GM19238 (cell line): Measurements from ENCODE around the gene SELENBP1.
A peak's percentile ranks its signal among the peaks of the same experiment; 100 is the strongest.
"Not testable (repeated sequence)": the region's sequence is repeated elsewhere in the genome, so short reads cannot be mapped to it uniquely, and the experiment has no call there.

Source experiments
- DNase-seq: peaks from one replicate; pipeline ENCODE4 v3.0.0; 2011; ENCODE audit warnings: low spot score; ENCODE audit not compliant: insufficient read length

Gene SELENBP1

DNA sequence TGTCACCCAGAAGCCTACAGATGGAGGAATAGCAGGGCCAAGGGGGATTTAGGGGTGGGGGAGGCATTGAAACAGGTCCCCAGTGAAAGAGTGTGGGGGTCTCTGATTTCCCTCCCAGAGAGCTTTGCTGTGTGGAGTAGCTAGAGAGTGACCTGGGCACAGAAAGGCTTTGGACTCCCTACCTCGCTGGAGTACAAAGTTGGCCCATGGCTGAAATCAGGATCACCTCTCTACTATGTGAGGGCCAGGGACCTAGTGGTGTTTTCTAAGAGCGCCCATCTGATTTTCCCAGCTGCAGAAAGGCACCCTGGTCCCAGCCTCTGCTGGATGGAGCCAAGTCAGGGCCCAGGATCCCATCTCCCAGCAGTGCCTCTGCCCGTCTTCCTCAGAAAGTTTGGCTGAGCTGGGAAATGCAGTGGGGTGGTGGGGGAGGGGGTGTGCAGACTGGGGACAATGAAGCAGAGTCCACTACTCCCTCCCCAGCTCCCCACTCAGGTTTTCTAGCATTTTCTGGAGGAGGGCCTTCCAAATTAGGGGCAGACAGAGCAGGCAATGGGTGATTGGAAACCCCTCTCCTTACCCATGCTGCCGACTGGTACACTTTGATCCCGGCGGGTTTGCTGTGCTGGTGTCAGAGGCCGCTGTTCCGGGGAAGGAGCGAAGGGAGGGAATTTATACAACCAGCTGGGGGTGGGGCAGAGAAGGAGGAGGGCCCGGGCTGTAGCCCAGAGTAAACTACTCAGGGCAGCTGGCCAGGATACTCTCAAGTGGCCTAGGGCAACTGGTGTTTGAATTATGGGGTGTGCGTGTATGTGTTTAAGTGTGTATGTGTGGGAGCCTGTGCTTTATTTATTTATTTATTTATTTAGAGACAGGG, at the start of gene SELENBP1:
TSS of gene SELENBP1 (minus strand) at position 648 of the 877 bp plus-strand sequence. CDS start at position 584, 64 bp downstream.
- DNase-seq: no peak

DNA sequence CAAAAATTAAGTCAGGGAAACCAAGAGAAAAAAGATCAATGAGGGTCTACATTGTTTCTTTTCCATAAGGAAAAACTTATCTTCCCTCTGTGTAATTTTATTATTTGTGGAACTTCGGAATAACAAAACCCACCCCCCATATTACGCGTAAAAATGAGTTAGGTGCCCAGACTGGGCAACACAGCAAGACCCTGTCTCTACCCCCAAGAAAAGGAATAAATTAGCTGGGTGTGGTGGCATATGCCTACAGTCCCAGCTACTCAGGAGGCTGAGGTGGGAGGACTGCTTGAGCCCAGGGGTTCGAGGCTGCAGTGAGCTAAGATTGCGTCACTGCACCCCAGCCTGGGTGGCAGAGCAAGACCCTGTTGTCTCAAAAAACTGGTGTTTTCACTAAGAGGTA, 47.3 kb upstream of the SELENBP1 start:
- DNase-seq: no peak

DNA sequence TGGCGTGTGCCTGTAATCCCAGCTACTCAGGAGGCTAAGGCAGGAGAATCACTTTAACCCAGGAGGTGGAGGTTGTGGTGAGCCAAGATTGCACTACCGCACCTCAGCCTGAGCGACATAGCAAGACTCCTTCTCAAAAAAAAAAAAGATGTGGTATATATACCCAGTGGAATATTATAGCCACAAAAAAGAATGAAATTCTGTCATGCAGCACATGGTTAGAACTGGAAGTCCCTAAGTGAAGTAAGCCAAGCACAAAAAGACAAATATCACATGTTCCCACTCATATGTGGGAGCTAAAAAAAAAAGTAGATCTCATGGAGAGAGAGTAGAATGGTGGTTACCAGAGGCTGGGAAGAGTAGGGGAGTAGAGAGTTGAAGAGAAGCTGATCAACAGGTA, 45.6 kb upstream of the SELENBP1 start:
- no peak for DNase-seq

DNA sequence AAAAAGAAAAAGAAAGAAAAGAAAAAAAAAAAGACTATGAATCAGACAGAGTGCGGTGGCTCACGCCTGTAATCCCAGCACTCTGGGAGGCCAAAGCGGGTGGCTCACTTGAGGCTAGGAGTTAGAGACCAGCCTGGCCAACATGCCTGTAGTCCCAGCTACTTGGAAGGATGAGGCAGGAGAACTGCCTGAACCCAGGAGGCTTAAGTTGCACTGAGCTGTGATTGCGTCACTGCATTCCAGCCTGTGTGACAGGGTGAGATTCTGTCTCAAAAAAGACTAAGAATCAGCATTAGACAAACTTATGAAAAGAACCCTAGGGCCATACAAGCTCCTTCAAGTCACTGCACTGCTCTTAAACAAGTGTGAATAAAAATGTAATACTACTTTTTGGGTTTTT, 43.7 kb upstream of the SELENBP1 start:
- no peak for DNase-seq

DNA sequence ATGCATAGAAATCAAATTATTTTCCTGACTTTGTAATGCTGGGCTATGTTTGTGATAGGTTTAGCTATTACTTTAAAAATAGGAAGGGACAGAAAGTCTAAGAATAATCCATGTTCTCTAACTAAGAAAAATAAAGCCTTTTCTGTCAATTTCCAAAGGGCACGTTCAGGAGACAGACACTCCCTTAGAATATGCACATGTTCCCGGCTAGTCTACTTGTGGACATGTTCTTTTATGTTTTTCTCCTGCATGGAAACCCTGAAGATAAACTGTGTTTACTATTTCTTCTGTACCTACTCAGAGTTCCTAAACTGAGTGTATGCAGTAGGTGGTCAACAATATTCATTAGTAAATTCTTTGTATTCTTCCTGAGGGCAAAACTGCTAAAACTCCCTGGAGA, 39.4 kb upstream of the SELENBP1 start:
- no peak for DNase-seq

DNA sequence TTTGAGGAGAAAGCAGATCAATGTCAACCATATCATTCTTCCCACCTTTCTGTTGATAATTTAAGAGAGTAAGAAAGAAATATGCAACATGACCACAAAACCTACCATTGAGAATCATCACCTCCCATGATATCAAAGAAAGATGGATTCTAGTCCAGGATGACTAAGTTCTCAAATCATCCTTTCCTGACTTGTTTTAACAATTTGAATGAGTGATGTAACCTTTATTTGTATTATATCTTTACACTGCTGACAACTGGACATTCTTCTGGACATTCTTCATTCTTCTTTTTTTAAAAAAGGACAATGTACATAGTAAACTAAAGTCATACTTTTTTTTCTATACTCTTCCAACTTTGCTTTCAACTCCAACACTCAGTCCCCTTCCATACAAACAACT, 36.4 kb upstream of the SELENBP1 start:
- no peak for DNase-seq

DNA sequence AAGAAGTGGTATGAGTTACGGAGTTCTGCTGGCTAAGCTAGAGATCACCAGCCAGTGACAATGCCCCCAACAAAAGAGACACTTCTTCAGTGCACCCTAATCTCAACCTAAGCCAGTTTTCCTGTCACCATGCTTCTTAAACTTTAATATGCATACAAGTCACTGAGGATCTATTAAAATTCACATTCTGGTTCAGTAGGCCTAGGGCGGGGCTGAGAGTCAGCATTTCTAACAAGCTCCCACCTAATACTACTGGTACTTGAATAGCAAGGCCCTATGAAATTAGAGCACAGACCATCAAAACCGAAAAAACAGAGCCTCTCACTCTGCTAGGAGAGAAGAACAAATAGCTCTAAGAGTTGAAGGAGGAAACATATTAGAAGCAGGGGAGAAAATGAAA, 34.8 kb upstream of the SELENBP1 start:
- no peak for DNase-seq

DNA sequence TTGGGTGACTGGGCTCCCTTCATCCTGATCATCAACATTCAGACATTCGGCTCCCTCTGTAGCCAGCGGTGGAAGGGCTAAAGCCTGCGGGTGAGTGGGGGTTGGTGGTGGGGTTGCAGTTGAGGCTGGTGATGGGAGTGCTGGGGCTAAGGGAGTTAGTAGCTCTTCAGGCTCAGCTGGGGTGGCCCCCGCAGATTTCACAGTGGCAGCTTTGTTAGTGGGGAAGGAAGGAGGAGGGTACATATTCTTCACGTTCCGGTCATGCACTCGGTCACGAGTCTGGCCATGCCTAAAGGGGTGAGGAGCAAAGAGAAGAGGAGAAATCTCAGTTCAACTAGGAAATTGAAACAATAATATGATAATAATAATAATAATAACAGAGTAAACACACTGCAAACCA, 33.7 kb upstream of the SELENBP1 start:
- DNase-seq: no peak

DNA sequence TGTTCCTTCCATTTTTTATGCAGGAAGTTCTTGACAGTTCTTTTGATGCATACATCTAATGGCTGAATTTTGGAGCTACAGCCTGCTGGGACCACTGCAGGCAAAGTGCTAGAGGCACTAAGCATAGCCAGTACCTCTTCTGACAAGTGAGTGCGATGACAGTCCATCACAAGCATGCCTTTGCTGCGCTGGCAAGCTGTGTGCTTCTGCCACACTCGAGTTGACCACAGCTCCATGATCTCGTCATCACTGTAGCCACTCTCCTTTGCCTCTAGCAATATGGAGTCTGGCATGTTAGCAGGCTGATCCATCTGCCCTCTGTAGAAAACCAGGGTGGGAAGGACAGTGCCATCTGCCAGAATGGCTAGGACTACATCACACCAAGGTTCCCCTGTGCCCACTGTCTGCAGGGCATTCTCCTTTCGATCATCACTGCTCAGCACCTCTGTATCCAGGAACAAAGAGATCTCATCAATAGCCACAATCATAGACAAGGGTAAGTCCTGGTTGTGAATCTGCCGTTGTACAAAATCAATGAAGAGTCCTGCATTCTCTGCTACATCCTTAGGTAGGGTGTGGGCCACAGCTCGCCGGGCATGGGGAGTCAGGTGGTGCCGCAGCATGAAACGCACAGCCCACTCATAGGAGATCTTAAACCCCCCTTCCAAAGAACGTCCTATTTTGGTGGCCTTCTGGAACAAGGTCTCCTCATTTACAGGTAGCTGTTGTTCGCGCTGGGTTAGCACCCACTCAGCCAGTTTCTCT, 32.9 kb upstream of the SELENBP1 start:
- no peak for DNase-seq

DNA sequence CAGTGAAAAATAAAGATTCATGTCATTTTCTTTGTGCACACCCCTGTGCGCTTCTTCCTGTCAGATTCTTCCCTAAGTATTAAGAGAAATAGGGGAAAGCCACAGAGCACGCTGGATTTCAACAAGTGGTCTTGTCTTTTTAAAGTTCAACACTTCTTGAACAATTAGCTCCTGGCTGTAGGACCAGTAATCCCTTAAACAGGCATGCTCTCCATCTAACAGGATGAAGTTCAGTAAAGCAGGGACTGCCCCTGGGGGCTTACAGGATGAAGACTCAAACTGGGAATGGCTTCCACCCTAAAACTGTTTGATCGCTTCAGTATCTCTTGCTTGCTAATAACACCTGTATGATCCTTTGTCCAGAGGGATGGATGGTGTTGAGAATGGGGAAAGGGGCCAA, 31.1 kb upstream of the SELENBP1 start:
- DNase-seq: no peak

DNA sequence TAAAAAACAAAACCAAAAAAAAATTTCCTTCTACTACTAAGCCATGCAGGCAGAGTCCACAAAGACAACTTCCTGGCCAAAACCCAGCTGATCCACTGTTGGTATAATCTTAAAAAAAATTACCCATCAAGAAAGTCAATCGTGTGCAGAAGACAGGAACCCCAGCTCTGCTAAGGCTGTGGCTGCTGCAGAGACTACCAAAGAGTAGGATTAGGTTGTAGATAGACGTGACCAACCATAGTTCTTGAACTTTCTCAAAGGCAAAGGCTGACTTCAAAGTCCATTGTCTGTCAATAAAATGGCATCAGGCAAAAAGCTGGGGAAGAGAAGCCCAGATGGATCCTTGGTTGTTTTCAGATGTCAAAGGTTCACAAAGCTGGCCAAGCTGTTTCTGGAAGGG, 30.3 kb upstream of the SELENBP1 start:
- DNase-seq: no peak

DNA sequence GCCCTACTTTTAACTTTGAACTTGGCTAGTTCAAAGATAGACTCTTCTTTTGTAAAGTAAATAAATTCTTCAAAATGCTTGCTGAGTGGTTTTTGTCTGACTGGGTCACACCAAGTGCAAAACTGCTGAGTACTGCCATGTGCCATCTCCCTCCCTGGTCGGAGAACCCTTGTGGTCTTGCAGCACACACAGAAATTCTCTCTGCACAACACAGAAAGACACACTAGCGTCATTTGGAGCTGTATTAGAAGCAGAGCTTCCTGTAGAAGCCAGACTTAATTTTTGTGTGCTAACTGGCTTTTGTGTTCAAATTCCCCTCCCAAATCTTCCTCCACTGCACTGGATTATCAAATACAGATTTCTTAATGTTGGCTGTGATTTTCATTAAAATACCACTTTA, 29.4 kb upstream of the SELENBP1 start:
- no peak for DNase-seq

DNA sequence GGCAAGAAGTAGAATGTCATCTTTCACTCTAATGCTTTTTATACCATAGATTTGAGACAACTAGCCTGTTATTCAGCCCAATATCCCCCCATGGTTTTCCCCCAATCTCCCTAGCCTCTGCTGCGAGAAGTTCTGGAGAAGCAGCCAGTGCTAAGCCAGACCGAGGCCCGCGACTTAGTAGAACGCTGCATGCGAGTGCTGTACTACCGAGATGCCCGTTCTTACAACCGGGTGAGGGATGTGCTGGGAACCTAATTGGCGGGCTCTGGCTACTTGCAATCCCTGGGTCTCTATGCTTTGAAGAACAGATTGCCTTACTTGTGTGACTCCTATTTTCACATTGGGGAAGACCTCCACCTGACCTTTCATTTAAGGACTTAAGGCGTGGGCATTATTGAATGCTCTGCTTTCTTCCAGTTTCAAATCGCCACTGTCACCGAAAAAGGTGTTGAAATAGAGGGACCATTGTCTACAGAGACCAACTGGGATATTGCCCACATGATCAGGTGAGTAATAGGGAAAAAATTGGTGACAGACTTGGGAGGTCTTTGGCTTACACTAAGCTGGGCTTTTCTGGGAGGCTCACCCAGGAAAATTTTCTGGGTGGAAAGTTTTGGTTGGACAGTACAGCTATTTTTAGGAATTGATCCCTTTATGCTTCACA, 28.8 kb upstream of the SELENBP1 start:
- no peak for DNase-seq

DNA sequence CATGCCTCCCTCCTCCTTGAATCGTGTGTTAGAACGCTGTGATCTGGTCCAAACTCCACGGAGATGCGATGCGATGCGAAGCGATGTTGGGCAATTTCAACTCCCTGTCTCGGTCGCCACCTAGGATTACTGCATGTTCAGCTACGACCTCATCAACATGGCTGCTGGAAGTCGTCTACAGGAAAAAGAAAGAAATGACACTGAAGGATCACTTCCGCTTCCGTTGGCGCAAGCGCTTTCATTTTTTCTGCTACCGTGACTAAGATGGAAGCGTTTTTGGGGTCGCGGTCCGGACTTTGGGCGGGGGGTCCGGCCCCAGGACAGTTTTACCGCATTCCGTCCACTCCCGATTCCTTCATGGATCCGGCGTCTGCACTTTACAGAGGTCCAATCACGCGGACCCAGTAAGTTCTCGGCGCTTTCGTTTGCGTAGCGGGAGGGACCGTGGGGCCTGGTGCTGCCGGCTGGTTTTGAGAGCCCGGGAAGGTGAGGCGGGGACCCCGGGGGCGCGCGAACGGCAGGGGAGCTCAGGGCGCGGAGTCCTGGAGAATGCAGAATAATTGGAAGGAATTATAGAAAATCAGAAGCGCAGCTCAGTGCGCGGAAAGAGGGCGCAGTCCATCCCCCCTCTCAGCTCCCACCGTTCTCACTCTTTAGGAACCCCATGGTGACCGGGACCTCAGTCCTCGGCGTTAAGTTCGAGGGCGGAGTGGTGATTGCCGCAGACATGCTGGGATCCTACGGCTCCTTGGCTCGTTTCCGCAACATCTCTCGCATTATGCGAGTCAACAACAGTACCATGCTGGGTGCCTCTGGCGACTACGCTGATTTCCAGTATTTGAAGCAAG, 27.0 kb upstream of the SELENBP1 start, which contains the start of gene PSMB4:
TSS of gene PSMB4 (plus strand) at position 250 of the 848 bp plus-strand sequence. CDS start at position 265, 15 bp downstream.
- peak; percentile 67 for DNase-seq

DNA sequence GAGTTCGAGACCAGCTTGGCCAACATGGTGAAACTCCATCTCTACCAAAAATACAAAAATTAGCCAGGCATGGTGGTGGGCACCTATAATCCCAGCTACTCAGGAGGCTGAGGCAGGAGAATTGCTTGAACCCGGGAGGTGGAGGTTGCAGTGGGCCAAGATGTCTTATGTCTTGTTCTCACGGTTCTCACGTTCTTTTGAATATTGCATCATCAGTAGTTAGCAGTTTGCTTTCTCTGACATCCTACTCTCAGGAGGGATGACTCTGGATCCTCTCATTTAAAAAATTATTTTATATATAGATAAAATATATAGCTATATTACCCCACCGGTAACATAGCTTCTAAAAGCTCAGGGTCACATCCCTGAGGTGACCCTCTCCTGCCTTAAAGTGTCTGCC, 23.8 kb upstream of the SELENBP1 start:
- DNase-seq: not testable (repeated sequence)

DNA sequence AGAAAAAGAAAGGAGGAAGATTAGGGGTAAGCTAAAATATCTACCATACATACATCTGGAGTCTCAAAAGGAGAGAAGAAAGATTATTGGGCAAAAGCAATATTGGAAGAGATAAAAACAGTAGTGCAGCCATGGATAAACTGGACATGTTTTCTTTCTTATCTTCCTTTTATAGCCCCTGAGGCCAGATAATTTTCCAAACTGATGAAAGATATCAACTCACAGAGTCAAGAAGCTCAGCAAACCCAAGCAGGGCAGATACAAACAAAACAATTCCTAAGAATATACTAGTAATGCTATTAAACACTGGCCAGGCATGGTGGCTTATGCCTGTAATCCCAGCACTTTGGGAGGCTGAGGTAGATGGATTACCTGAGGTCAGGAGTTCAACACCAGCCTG, 21.1 kb upstream of the SELENBP1 start:
- DNase-seq: no peak

DNA sequence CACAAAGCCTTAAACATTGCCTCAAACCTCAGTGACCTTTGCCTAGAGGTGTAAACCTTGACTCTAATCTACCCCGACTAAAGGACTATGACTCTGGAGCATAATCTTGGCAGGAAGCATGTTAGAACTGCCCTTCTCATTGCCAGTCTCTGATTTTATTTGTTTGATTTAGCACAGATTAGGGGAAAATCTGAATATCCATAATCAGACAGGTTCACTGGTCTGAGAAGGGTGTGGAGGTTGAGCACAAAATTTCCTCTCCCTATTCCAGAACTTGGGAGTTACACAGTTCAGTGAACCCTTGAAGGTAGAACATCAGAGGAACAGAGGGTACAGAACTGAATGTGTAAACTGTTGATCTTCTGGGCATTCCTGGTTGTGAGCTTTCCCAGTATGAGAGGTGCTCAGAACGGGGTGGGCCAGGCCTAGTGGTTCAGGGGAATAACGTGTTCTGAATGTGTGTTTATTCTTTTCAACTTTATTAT, 18.6 kb upstream of the SELENBP1 start:
- DNase-seq: no peak

DNA sequence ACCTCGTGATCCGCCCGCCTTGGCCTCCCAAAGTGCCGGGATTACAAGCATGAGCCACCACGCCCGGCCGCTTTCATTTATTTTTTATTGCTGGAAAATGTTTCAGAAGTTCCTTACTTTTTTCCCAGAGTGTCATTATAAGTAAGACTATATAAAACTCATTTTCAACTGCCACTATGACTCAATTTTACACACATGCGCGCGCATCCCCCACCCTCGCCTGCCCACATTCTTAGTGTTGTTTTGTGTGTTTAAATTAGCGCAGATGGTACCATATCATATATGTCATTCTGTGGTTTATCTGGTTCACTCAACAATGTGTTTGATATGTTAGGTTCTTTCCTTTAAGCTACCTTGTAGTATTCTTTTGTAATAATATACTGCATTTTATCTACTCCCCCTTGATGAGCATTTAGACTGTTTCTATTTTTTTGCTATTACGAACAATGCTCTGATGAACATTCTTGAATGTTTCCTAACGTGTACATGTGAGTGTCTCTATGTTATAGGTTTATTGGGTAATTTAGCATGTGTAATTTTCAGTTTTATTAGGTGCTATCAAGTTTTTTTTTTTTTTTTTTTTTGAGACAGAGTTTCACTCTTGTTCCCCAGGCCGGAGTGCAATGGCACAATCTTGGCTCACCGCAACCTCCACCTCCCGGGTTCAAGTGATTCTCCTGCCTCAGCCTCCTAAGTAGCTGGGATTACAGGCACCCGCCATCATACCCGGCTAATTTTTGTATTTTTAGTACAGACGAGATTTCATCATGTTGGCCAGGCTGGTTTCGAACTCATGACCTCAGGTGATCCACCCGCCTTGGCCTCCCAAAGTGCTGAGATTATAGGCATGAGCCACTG, 17.9 kb upstream of the SELENBP1 start:
- DNase-seq: not testable (repeated sequence)

DNA sequence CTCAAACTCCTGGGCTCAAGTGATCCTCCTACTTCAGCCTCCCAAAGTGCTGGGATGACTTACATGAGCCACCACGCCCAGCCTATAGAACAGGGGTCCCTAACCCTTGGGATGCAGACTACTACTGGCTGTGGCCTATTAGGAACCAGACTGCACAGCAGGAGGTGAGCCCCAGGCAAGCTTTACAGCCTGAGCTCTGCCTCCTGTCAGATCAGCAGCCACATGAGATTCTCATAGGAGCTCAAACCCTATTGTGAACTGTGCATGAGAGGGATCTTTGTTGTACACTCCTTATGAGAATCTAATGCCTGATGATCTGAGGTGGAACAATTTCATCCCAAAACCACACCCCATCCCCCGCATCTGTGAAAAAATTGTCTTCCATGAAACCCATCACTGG, 13.5 kb upstream of the SELENBP1 start:
- no peak for DNase-seq

DNA sequence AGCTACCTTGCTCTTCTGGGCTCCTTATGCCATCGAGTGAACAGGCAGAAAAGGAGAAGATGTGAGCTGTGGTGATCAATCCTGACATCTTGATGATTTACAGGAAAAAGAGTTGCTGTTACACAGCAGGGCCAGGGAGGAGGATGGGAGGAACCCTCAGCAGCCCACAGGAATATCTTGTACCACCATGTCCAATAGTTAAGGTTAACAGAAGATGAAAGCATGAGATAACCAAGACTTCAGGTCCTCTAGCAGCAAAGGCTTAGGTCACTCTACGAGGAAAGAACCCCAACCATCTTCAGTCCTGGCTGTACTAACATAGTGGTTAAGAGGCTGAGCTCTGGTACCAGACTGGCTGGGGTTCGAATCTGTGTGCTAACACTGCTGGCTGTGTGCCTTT, 12.1 kb upstream of the SELENBP1 start:
- no peak for DNase-seq
